HepG2 (cell line): ENCODE data around the gene EPC1. TPM values are rescaled to one million over a fixed set of nuclear protein-coding genes. Genes with fewer than 3 reads are reported as not detected.
A peak's percentile ranks its signal among the peaks of the same experiment; 100 is the strongest.

Source experiments
- BHLHE40 ChIP-seq: IDR thresholded peaks from 2 replicates; pipeline ENCODE4 v1.6.1; 2011; ENCODE audit warnings: low read length, improper control_type of control experiment
- FOXK1 ChIP-seq: sonication (generic); formaldehyde crosslinking; IDR thresholded peaks from 2 replicates; pipeline ENCODE4 v1.4.0; 2020; ENCODE audit warnings: low read depth, missing genetic modification reagents, borderline replicate concordance
- HNF1B ChIP-seq: sonication (generic); formaldehyde crosslinking; IDR thresholded peaks from 2 replicates; pipeline ENCODE4 v1.5.1; 2020; ENCODE audit warnings: mild to moderate bottlenecking, moderate library complexity, missing genetic modification reagents
- HOMEZ ChIP-seq: IDR thresholded peaks from 2 replicates; pipeline ENCODE4 v1.6.1; 2016; ENCODE audit warnings: low read depth
- KMT2A ChIP-seq: sonication (generic); formaldehyde crosslinking; IDR thresholded peaks from 2 replicates; pipeline ENCODE4 v1.4.0; 2020; ENCODE audit warnings: missing genetic modification reagents
- KMT2B ChIP-seq: IDR thresholded peaks from 2 replicates; pipeline ENCODE4 v1.6.1; 2016; ENCODE audit warnings: missing genetic modification reagents, missing compliant biosample characterization
- PAWR ChIP-seq: sonication (generic); formaldehyde crosslinking; IDR thresholded peaks from 2 replicates; pipeline ENCODE4 v1.4.0; 2020; ENCODE audit warnings: missing genetic modification reagents, mild to moderate bottlenecking, borderline replicate concordance
- SIX4 ChIP-seq: sonication (generic); formaldehyde crosslinking; IDR thresholded peaks from 2 replicates; pipeline ENCODE4 v1.4.0; 2020; ENCODE audit warnings: missing genetic modification reagents
- SP4 ChIP-seq: sonication (generic); formaldehyde crosslinking; IDR thresholded peaks from 2 replicates; pipeline ENCODE4 v1.8.1; 2023; ENCODE audit warnings: mild to moderate bottlenecking, missing genetic modification reagents
- ZFP90 ChIP-seq: sonication (generic); formaldehyde crosslinking; IDR thresholded peaks from 2 replicates; pipeline ENCODE4 v1.8.0; 2022; ENCODE audit warnings: missing genetic modification reagents, mild to moderate bottlenecking, inconsistent platforms, borderline replicate concordance
- ZNF549 ChIP-seq: sonication (generic); formaldehyde crosslinking; IDR thresholded peaks from 2 replicates; pipeline ENCODE4 v1.5.0; 2020; ENCODE audit warnings: missing genetic modification reagents
- polyA plus RNA-seq, 8 experiments: library from polyadenylated mRNA; depleted of rRNA in 3 of 8; stranded (reverse) in 7 of 8; unstranded in 1 of 8; fragments of >200 nt; fragmentation: Illumina TruSeq in 4 of 8; extraction: Trizol in 4 of 8; gene quantifications; 2 replicates each; pipeline versions ENCODE4 v1.2.1 to v1.2.3, GENCODE V29; 2011 to 2016; ENCODE audit warnings: low read depth in 4 of 8, missing spikeins in 1 of 8, mixed read lengths in 1 of 8; ENCODE audit not compliant: insufficient read depth in 1 of 8
- total RNA-seq, 5 experiments: library from RNA; depleted of rRNA; stranded (reverse); fragments of >200 nt; fragmentation: Illumina TruSeq; extraction: Trizol; gene quantifications; 2 replicates each; pipeline ENCODE4 v1.2.3, GENCODE V29; 2016; ENCODE audit warnings: low read depth in 1 of 5
- TF ChIP-seq, protein P1 (sequence below): IDR thresholded peaks from 2 replicates; pipeline ENCODE4 v1.6.1; 2016; ENCODE audit warnings: mild to moderate bottlenecking, missing biosample characterization, missing genetic modification reagents
- TF ChIP-seq, protein P2 (sequence below): sonication (generic); formaldehyde crosslinking; IDR thresholded peaks from 2 replicates; pipeline ENCODE4 v1.5.0; 2020; ENCODE audit warnings: missing genetic modification reagents
- TF ChIP-seq, protein P3 (sequence below), 2 experiments: sonication (generic) in 1 of 2; formaldehyde crosslinking in 1 of 2; IDR thresholded peaks; 2 replicates each; pipeline versions ENCODE4 v1.4.0 to v1.6.1; 2018 to 2020; ENCODE audit warnings: missing genetic modification reagents in 2 of 2, borderline replicate concordance in 1 of 2, low read depth in 1 of 2, mild to moderate bottlenecking in 1 of 2, missing biosample characterization in 1 of 2
- TF ChIP-seq, protein P4 (sequence below): sonication (generic); formaldehyde crosslinking; IDR thresholded peaks from 2 replicates; pipeline ENCODE4 v1.5.0; 2020; ENCODE audit warnings: mild to moderate bottlenecking, missing genetic modification reagents, borderline replicate concordance

The EPC1 gene
- total and polyA plus RNA-seq, 2 of the 13 experiments (the other 11 are each of a cell fraction or from before 2014, with no cell fraction given) = 28.7 to 44.2 TPM

- TF ChIP-seq ZNF549 (CRISPR knock-in tag) = no peak
- no peak for TF ChIP-seq ZFP90 (CRISPR knock-in tag)
- no peak for TF ChIP-seq PAWR (CRISPR knock-in tag)
- no peak for TF ChIP-seq SIX4
- TF ChIP-seq, protein P1, sequence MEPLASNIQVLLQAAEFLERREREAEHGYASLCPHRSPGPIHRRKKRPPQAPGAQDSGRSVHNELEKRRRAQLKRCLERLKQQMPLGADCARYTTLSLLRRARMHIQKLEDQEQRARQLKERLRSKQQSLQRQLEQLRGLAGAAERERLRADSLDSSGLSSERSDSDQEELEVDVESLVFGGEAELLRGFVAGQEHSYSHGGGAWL (CRISPR knock-in tag) = no peak
- TF ChIP-seq, protein P2, sequence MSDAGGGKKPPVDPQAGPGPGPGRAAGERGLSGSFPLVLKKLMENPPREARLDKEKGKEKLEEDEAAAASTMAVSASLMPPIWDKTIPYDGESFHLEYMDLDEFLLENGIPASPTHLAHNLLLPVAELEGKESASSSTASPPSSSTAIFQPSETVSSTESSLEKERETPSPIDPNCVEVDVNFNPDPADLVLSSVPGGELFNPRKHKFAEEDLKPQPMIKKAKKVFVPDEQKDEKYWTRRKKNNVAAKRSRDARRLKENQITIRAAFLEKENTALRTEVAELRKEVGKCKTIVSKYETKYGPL (CRISPR knock-in tag) = no peak
- no peak; the same call in none of the 2 replicates for TF ChIP-seq KMT2B
- TF ChIP-seq HNF1B (CRISPR knock-in tag) = 0 out of 2 replicates have a peak, but pooled peaks have one; percentile 7
- TF ChIP-seq, protein P3, sequence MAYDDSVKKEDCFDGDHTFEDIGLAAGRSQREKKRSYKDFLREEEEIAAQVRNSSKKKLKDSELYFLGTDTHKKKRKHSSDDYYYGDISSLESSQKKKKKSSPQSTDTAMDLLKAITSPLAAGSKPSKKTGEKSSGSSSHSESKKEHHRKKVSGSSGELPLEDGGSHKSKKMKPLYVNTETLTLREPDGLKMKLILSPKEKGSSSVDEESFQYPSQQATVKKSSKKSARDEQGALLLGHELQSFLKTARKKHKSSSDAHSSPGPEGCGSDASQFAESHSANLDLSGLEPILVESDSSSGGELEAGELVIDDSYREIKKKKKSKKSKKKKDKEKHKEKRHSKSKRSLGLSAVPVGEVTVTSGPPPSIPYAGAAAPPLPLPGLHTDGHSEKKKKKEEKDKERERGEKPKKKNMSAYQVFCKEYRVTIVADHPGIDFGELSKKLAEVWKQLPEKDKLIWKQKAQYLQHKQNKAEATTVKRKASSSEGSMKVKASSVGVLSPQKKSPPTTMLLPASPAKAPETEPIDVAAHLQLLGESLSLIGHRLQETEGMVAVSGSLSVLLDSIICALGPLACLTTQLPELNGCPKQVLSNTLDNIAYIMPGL (CRISPR knock-in tag; IDR thresholded peaks at IDR 0.05; ENCODE audit: borderline replicate concordance in 1 of 2, low read depth in 1 of 2) = peak; percentile 93 to 95
- TF ChIP-seq, protein P4, sequence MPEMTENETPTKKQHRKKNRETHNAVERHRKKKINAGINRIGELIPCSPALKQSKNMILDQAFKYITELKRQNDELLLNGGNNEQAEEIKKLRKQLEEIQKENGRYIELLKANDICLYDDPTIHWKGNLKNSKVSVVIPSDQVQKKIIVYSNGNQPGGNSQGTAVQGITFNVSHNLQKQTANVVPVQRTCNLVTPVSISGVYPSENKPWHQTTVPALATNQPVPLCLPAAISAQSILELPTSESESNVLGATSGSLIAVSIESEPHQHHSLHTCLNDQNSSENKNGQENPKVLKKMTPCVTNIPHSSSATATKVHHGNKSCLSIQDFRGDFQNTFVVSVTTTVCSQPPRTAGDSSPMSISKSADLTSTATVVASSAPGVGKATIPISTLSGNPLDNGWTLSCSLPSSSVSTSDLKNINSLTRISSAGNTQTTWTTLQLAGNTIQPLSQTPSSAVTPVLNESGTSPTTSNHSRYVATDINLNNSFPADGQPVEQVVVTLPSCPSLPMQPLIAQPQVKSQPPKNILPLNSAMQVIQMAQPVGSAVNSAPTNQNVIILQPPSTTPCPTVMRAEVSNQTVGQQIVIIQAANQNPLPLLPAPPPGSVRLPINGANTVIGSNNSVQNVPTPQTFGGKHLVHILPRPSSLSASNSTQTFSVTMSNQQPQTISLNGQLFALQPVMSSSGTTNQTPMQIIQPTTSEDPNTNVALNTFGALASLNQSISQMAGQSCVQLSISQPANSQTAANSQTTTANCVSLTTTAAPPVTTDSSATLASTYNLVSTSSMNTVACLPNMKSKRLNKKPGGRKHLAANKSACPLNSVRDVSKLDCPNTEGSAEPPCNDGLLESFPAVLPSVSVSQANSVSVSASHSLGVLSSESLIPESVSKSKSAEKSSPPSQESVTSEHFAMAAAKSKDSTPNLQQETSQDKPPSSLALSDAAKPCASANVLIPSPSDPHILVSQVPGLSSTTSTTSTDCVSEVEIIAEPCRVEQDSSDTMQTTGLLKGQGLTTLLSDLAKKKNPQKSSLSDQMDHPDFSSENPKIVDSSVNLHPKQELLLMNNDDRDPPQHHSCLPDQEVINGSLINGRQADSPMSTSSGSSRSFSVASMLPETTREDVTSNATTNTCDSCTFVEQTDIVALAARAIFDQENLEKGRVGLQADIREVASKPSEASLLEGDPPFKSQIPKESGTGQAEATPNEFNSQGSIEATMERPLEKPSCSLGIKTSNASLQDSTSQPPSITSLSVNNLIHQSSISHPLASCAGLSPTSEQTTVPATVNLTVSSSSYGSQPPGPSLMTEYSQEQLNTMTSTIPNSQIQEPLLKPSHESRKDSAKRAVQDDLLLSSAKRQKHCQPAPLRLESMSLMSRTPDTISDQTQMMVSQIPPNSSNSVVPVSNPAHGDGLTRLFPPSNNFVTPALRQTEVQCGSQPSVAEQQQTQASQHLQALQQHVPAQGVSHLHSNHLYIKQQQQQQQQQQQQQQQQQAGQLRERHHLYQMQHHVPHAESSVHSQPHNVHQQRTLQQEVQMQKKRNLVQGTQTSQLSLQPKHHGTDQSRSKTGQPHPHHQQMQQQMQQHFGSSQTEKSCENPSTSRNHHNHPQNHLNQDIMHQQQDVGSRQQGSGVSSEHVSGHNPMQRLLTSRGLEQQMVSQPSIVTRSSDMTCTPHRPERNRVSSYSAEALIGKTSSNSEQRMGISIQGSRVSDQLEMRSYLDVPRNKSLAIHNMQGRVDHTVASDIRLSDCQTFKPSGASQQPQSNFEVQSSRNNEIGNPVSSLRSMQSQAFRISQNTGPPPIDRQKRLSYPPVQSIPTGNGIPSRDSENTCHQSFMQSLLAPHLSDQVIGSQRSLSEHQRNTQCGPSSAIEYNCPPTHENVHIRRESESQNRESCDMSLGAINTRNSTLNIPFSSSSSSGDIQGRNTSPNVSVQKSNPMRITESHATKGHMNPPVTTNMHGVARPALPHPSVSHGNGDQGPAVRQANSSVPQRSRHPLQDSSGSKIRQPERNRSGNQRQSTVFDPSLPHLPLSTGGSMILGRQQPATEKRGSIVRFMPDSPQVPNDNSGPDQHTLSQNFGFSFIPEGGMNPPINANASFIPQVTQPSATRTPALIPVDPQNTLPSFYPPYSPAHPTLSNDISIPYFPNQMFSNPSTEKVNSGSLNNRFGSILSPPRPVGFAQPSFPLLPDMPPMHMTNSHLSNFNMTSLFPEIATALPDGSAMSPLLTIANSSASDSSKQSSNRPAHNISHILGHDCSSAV (CRISPR knock-in tag) = no peak
- TF ChIP-seq SP4 (CRISPR knock-in tag) = peak; percentile 80
- peak; percentile 94 for TF ChIP-seq BHLHE40
- TF ChIP-seq KMT2A (CRISPR knock-in tag) = peak; percentile 89
- no peak for TF ChIP-seq FOXK1
- TF ChIP-seq HOMEZ (CRISPR knock-in tag) = peak; percentile 52; the same call in 1 of the 2 replicates
These were observed 816 bp downstream of the EPC1 start (continued) for GRCh38 chr10:32346134-32346550.
